BE2C (cell line): ENCODE results near the gene OR52B6.

ENCODE experiments used
- DNase-seq: peaks from one replicate; pipeline ENCODE4 v3.0.0-alpha.2; 2020
- H3K27me3 ChIP-seq: fragments of 250-450 bp; sonication (Bioruptor Pico); 2 replicates; pipeline ENCODE4 v1.5.1; 2020; ENCODE audit warnings: mild to moderate bottlenecking
- H3K36me3 ChIP-seq: fragments of 250-450 bp; sonication (Bioruptor Pico); 2 replicates; pipeline ENCODE4 v1.5.1; 2020; ENCODE audit warnings: mild to moderate bottlenecking
- H3K4me1 ChIP-seq: fragments of 250-450 bp; sonication (Bioruptor Pico); 2 replicates; pipeline ENCODE4 v1.5.1; 2020
- H3K4me3 ChIP-seq: 2 replicates; pipeline ENCODE4 v1.5.1; 2011; ENCODE audit warnings: low read depth, low read length
- H3K9me3 ChIP-seq: fragments of 250-450 bp; sonication (Bioruptor Pico); 2 replicates; pipeline ENCODE4 v1.5.1; 2020
- TF ChIP-seq, protein P1 (sequence below): IDR thresholded peaks from 2 replicates; pipeline ENCODE4 v1.5.1; 2012; ENCODE audit warnings: mild to moderate bottlenecking, low read depth, low read length

Gene OR52B6

GRCh38 chr11:5618807-5619206 is 38.1 kb downstream of the OR52B6 start:
- Histone ChIP-seq H3K4me3 (no peak overlapping the region), H3K36me3 (no peaks in the 10 kb centered on the region), H3K9me3 (no peaks in the 10 kb centered on the region), H3K27me3 (no peaks in the 10 kb centered on the region), H3K4me1 (no peaks in the 10 kb centered on the region)
- TF ChIP-seq, protein P1, sequence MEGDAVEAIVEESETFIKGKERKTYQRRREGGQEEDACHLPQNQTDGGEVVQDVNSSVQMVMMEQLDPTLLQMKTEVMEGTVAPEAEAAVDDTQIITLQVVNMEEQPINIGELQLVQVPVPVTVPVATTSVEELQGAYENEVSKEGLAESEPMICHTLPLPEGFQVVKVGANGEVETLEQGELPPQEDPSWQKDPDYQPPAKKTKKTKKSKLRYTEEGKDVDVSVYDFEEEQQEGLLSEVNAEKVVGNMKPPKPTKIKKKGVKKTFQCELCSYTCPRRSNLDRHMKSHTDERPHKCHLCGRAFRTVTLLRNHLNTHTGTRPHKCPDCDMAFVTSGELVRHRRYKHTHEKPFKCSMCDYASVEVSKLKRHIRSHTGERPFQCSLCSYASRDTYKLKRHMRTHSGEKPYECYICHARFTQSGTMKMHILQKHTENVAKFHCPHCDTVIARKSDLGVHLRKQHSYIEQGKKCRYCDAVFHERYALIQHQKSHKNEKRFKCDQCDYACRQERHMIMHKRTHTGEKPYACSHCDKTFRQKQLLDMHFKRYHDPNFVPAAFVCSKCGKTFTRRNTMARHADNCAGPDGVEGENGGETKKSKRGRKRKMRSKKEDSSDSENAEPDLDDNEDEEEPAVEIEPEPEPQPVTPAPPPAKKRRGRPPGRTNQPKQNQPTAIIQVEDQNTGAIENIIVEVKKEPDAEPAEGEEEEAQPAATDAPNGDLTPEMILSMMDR = no peak
- DNase-seq = no peak

GRCh38 chr11:5620651-5621521 is 40.2 kb downstream of the OR52B6 start:
- DNase-seq = no peak
- Histone ChIP-seq H3K4me3 (no peak overlapping the region), H3K9me3 (no peaks in the 10 kb centered on the region), H3K4me1 (no peaks in the 10 kb centered on the region), H3K27me3 (no peaks in the 10 kb centered on the region), H3K36me3 (no peaks in the 10 kb centered on the region)
- TF ChIP-seq, protein P1 = no peak

GRCh38 chr11:5621580-5621979 is 40.9 kb downstream of the OR52B6 start:
- Histone ChIP-seq H3K27me3 (no peaks in the 10 kb centered on the region), H3K4me3 (no peak overlapping the region), H3K9me3 (no peaks in the 10 kb centered on the region), H3K4me1 (no peaks in the 10 kb centered on the region), H3K36me3 (no peaks in the 10 kb centered on the region)
- no peak for DNase-seq
- TF ChIP-seq, protein P1 = no peak

DNA sequence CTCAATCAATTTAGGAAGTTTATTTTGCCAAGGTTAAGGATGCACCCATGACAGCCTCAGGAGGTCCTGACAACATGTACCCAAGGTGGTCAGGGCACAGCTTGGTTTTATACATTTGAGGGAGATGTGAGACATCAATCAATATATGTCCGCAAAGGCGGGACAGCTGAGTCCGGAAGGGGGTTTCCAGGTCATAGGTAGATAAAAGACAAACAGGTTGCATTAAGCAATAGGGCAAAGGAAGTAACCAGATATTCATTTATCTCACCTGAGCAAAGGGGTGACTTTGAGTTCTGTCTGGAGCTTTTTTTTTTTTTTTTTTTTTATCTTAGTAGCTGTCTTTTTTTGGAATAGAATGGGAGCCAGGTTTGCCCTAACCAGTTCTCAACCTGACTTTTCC is 42.1 kb downstream of the OR52B6 start:
- no peaks in the 10 kb centered on the region for H3K27me3 ChIP-seq
- no peaks in the 10 kb centered on the region for H3K4me1 ChIP-seq
- no peak overlapping the region for H3K4me3 ChIP-seq
- no peak for DNase-seq
- H3K9me3 ChIP-seq = no peaks in the 10 kb centered on the region
- no peaks in the 10 kb centered on the region for H3K36me3 ChIP-seq
- TF ChIP-seq, protein P1 = no peak

GRCh38 chr11:5624489-5625279 is 44.0 kb downstream of the OR52B6 start, which contains the start of gene TRIM34:
TSS of gene TRIM34 (plus strand) at chr11:5625001. CDS start at chr11:5632332, 7,331 bp downstream.
- TF ChIP-seq, protein P1 = no peak
- Histone ChIP-seq H3K9me3 (no peaks in the 10 kb centered on the region), H3K27me3 (no peaks in the 10 kb centered on the region), H3K36me3 (no peaks in the 10 kb centered on the region), H3K4me3 (0 out of 2 replicates have a peak within 1 kb of the TSS, but pooled peaks have one; percentile 24), H3K4me1 (no peaks in the 10 kb centered on the region)
- no peak for DNase-seq
